Frontal cortex (tissue), 4 donors: Measurements from ENCODE around the gene G0S2. TPM values are rescaled to one million over a fixed set of nuclear protein-coding genes. Genes with fewer than 3 reads are reported as not detected.

Experiments used
- DNase-seq, 2 donors: peaks; one replicate each; pipeline ENCODE4 v3.0.0; 2012; ENCODE audit warnings: low spot score in 2 of 2
- FAIRE-seq: peaks from 2 replicates; lab custom pipeline; 2012; peaks lifted over from hg19 to GRCh38; lab: Jason Lieb, UNC
- total RNA-seq: library from RNA; depleted of rRNA; stranded (reverse); fragments of >200 nt; gene quantifications from one replicate; pipeline ENCODE4 v1.2.3, GENCODE V29; 2014
- donor health status: control.
- donor health status: control.
- donor health status: control.

The G0S2 gene
- 1.6 TPM for total RNA-seq

GRCh38 chr1:209674957-209675564 is at the start of gene G0S2:
Gene G0S2, plus strand, starts transcription at chr1:209675412. Its CDS starts 273 bp downstream, at chr1:209675685.
- DNase-seq (peak; percentile 33 to 51), FAIRE-seq (no peak)

- FAIRE-seq (no peak), DNase-seq (no peak)
Measured at GRCh38 chr1:209625791-209626285, 49.4 kb upstream of the G0S2 start.

- FAIRE-seq: no peak
Measured at GRCh38 chr1:209626346-209627026, 48.7 kb upstream of the G0S2 start.

GRCh38 chr1:209627027-209627731 is 48.0 kb upstream of the G0S2 start:
- DNase-seq: no peak
- FAIRE-seq: no peak

More at GRCh38 chr1:209626346-209627026, 48.7 kb upstream of the G0S2 start:
- no peak for DNase-seq

- DNase-seq: peak; percentile 24 to 73
- no peak for FAIRE-seq
Measured at GRCh38 chr1:209627732-209628196, 47.4 kb upstream of the G0S2 start.

GRCh38 chr1:209628618-209629299 is 46.5 kb upstream of the G0S2 start:
- no peak for FAIRE-seq

GRCh38 chr1:209629621-209630382 is 45.4 kb upstream of the G0S2 start:
- DNase-seq: peak in 1 of 2 donors; percentile 55
- FAIRE-seq: no peak

More at GRCh38 chr1:209628618-209629299, 46.5 kb upstream of the G0S2 start:
- no peak for DNase-seq

- no peak for FAIRE-seq
- no peak for DNase-seq
Measured at GRCh38 chr1:209630383-209631225, 44.6 kb upstream of the G0S2 start.

- FAIRE-seq (no peak), DNase-seq (no peak)
Measured at GRCh38 chr1:209633335-209633997, 41.7 kb upstream of the G0S2 start.

- no peak for FAIRE-seq
- DNase-seq: no peak
Measured at GRCh38 chr1:209634005-209634737, 41.0 kb upstream of the G0S2 start.

GRCh38 chr1:209635850-209636249 is 39.4 kb upstream of the G0S2 start:
- DNase-seq (no peak), FAIRE-seq (no peak)

GRCh38 chr1:209641832-209642172 is 33.4 kb upstream of the G0S2 start:
- DNase-seq (peak; percentile 33 to 49), FAIRE-seq (peak; percentile 75)

- DNase-seq: no peak
- FAIRE-seq: no peak
Measured at GRCh38 chr1:209642816-209643215, 32.4 kb upstream of the G0S2 start.

GRCh38 chr1:209643285-209644020 is 31.8 kb upstream of the G0S2 start:
- DNase-seq: peak in 1 of 2 donors; percentile 35

GRCh38 chr1:209645574-209646452 is 29.4 kb upstream of the G0S2 start:
- FAIRE-seq (no peak), DNase-seq (no peak)

More at GRCh38 chr1:209643285-209644020, 31.8 kb upstream of the G0S2 start:
- FAIRE-seq: no peak

GRCh38 chr1:209646558-209646957 is 28.7 kb upstream of the G0S2 start:
- FAIRE-seq (no peak), DNase-seq (no peak)
